ENCODE measurements around the gene CFLAR. TPM values are rescaled to one million over a fixed set of nuclear protein-coding genes. Genes with fewer than 3 reads are reported as not detected.
"Not testable (repeated sequence)": the region's sequence is repeated elsewhere in the genome, so short reads cannot be mapped to it uniquely, and the experiment has no call there.

Gene CFLAR
- total RNA-seq, 2 donors from 2014 or later = 90.1 to 126 TPM

- Histone ChIP-seq H3K36me3 (no peaks in the 10 kb centered on the region), H3K27ac (no peak overlapping the region), H3K4me1 (peaks cover 3% of the 10 kb centered on the region), H3K4me3 (no peak overlapping the region), H3K27me3 (no peaks in the 10 kb centered on the region), H3K9ac (ENCODE audit: low read depth in 2 of 2, low read length in 2 of 2) (no peak overlapping the region), H3K9me3 (no peaks in the 10 kb centered on the region)
- no peak for DNase-seq
- TF ChIP-seq CTCF (IDR thresholded peaks at IDR 0.05) = no peak
- intact Hi-C loops (cut with DNase I) = loop anchor here (5.0 kb wide), 1 partner anchor 52 kb away; no protein-coding TSS in a partner anchor
These were observed 64.0 kb downstream of the CFLAR start for GRCh38 chr2:201180010-201180409.

GRCh38 chr2:201182650-201183364 is 66.8 kb downstream of the CFLAR start, which contains the start of gene CASP10:
CASP10 (plus strand) TSS chr2:201183141; CDS start chr2:201185778, 2,637 bp downstream.
- Histone ChIP-seq H3K9me3 (no peaks in the 10 kb centered on the region), H3K36me3 (no peaks in the 10 kb centered on the region), H3K4me1 (peaks cover 3% of the 10 kb centered on the region), H3K27ac (peak within 1 kb of the TSS; percentile 72), H3K4me3 (peak within 1 kb of the TSS; percentile 53), H3K9ac (ENCODE audit: low read depth in 2 of 2, low read length in 2 of 2) (peak within 1 kb of the TSS; percentile 54 to 82), H3K27me3 (no peaks in the 10 kb centered on the region)
- peak; percentile 65 for DNase-seq
- TF ChIP-seq CTCF (IDR thresholded peaks at IDR 0.05) = peak; percentile 27
- intact Hi-C loops (cut with DNase I) = loop anchor here (5.0 kb wide), 1 partner anchor 49 kb away; no protein-coding TSS in a partner anchor

GRCh38 chr2:201183365-201183727 is 67.4 kb downstream of the CFLAR start:
- H3K4me3 ChIP-seq = peak overlapping the region; percentile 53
- intact Hi-C loops (cut with DNase I) = loop anchor here (5.0 kb wide), 1 partner anchor 49 kb away; no protein-coding TSS in a partner anchor
- H3K27me3 ChIP-seq = no peaks in the 10 kb centered on the region
- no peak for DNase-seq
- peak overlapping the region; percentile 72 for H3K27ac ChIP-seq
- H3K9ac ChIP-seq (ENCODE audit: low read depth in 2 of 2, low read length in 2 of 2) = peak overlapping the region; percentile 54 to 82
- no peaks in the 10 kb centered on the region for H3K36me3 ChIP-seq
- TF ChIP-seq CTCF (IDR thresholded peaks at IDR 0.05) = no peak
- H3K4me1 ChIP-seq = peaks cover 3% of the 10 kb centered on the region
- H3K9me3 ChIP-seq = no peaks in the 10 kb centered on the region

GRCh38 chr2:201183835-201184234 is 67.9 kb downstream of the CFLAR start:
- H3K36me3 ChIP-seq, H3K27me3 ChIP-seq, DNase-seq, H3K4me1 ChIP-seq, H3K9me3 ChIP-seq: not testable (repeated sequence)
- intact Hi-C loops (cut with DNase I) = loop anchor here (5.0 kb wide), 1 partner anchor 48 kb away; no protein-coding TSS in a partner anchor
- Histone ChIP-seq H3K9ac (ENCODE audit: low read depth in 2 of 2, low read length in 2 of 2) (peak overlapping the region; percentile 33 to 82), H3K27ac (peak overlapping the region; percentile 72), H3K4me3 (peak overlapping the region; percentile 53)

- Histone ChIP-seq H3K27ac (peak overlapping the region; percentile 72), H3K9ac (ENCODE audit: low read depth in 2 of 2, low read length in 2 of 2) (peak overlapping the region in 1 of 2 donors; percentile 33)
These were observed 68.3 kb downstream of the CFLAR start for GRCh38 chr2:201184248-201184647.

GRCh38 chr2:201185863-201186262 is 69.9 kb downstream of the CFLAR start:
- no peak overlapping the region for H3K27ac ChIP-seq
- peaks cover 6% of the 10 kb centered on the region for H3K36me3 ChIP-seq
- H3K9ac ChIP-seq (ENCODE audit: low read depth in 2 of 2, low read length in 2 of 2) = peak overlapping the region in 1 of 2 donors; percentile 14
- H3K27me3 ChIP-seq = no peaks in the 10 kb centered on the region
- intact Hi-C loops (cut with DNase I) = no loop called here
- DNase-seq = no peak
- H3K9me3 ChIP-seq = no peaks in the 10 kb centered on the region
- H3K4me3 ChIP-seq = peak overlapping the region; percentile 53
- H3K4me1 ChIP-seq = peaks cover 3% of the 10 kb centered on the region
- TF ChIP-seq CTCF (IDR thresholded peaks at IDR 0.05) = no peak

More at GRCh38 chr2:201184248-201184647, 68.3 kb downstream of the CFLAR start:
- peak overlapping the region; percentile 53 for H3K4me3 ChIP-seq
- H3K4me1 ChIP-seq, H3K36me3 ChIP-seq, H3K27me3 ChIP-seq, H3K9me3 ChIP-seq, DNase-seq: not testable (repeated sequence)
- intact Hi-C loops (cut with DNase I) = loop anchor here (5.0 kb wide), 1 partner anchor 48 kb away; no protein-coding TSS in a partner anchor

All from colonic mucosa (tissue), 4 donors.